ENCODE measurements around the gene IPO11.
"Not testable (repeated sequence)": the region's sequence is repeated elsewhere in the genome, so short reads cannot be mapped to it uniquely, and the experiment has no call there.

IPO11 gene

GRCh38 chr5:62564101-62564500, 151.5 kb downstream of the IPO11 start:
- Histone ChIP-seq H3K9ac (no peak overlapping the region), H2AFZ (no peak overlapping the region), H3K4me1 (no peaks in the 10 kb centered on the region), H3K27ac (no peak overlapping the region), H3K9me3 (ENCODE audit: control insufficient read depth, low read length) (no peaks in the 10 kb centered on the region), H3K27me3 (ENCODE audit: control insufficient read depth, insufficient read depth, low read length) (no peaks in the 10 kb centered on the region), H3K36me3 (ENCODE audit: control insufficient read depth, insufficient read depth, low read length) (no peaks in the 10 kb centered on the region), H3K4me3 (ENCODE audit: low read depth, low read length) (no peak overlapping the region), H3K79me2 (peaks cover 3% of the 10 kb centered on the region), H3K4me2 (ENCODE audit: low read length) (no peak overlapping the region)
- no peak for TF ChIP-seq CTCF (IDR thresholded peaks at IDR 0.05)

GRCh38 chr5:62565740-62566139, 153.2 kb downstream of the IPO11 start:
- not testable (repeated sequence) for H3K4me1 ChIP-seq; H3K4me2 ChIP-seq (ENCODE audit: low read length); H3K9me3 ChIP-seq (ENCODE audit: control insufficient read depth, low read length); H3K9ac ChIP-seq; H3K36me3 ChIP-seq (ENCODE audit: control insufficient read depth, insufficient read depth, low read length); H3K79me2 ChIP-seq; H3K27me3 ChIP-seq (ENCODE audit: control insufficient read depth, insufficient read depth, low read length); H3K27ac ChIP-seq; H3K4me3 ChIP-seq (ENCODE audit: low read depth, low read length); H2AFZ ChIP-seq

GRCh38 chr5:62568143-62568542, 155.6 kb downstream of the IPO11 start:
- TF ChIP-seq CTCF (IDR thresholded peaks at IDR 0.05) = no peak
- no peak overlapping the region for H3K4me3 ChIP-seq (ENCODE audit: low read depth, low read length)
- no peaks in the 10 kb centered on the region for H3K9me3 ChIP-seq (ENCODE audit: control insufficient read depth, low read length)
- no peak overlapping the region for H3K4me2 ChIP-seq (ENCODE audit: low read length)
- peaks cover 3% of the 10 kb centered on the region for H3K79me2 ChIP-seq
- H3K27ac ChIP-seq = no peak overlapping the region
- H3K9ac ChIP-seq = no peak overlapping the region
- no peaks in the 10 kb centered on the region for H3K27me3 ChIP-seq (ENCODE audit: control insufficient read depth, insufficient read depth, low read length)
- H3K4me1 ChIP-seq = no peaks in the 10 kb centered on the region
- H3K36me3 ChIP-seq (ENCODE audit: control insufficient read depth, insufficient read depth, low read length) = no peaks in the 10 kb centered on the region
- no peak overlapping the region for H2AFZ ChIP-seq

DNA sequence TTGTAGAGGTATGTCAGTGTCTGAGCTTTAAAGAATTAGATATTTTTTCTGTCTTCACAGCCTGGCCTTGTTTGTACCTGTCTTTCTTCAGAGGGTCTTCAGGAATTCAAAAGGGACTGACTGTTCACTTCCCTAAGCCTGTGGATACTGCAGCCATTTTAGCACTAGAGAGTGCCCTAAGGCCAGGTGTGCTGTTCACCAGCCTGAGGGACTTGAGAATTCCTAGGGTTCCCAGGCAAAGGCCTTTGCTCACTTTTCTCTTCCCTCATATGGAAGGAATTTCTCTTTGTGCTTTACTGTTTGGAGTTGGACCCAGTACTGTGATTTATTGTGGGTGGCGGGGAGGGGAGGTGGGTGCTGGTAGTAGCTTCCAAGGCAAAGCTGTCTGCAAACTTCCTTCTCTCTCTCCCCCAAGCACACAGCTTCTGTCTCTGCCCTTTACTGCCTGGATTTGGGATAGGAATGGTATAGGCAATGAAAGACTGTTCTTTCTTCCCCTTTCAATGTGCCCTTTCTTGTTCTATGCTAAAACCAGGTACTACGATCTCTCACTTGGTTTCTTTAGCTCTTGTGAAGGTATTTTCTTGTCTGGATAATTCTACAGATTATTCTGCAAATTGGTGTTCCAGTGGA, 156.4 kb downstream of the IPO11 start:
- Histone ChIP-seq H3K4me1 (no peaks in the 10 kb centered on the region), H3K4me2 (ENCODE audit: low read length) (no peak overlapping the region), H3K27me3 (ENCODE audit: control insufficient read depth, insufficient read depth, low read length) (no peaks in the 10 kb centered on the region), H2AFZ (no peak overlapping the region), H3K36me3 (ENCODE audit: control insufficient read depth, insufficient read depth, low read length) (no peaks in the 10 kb centered on the region), H3K27ac (no peak overlapping the region), H3K9me3 (ENCODE audit: control insufficient read depth, low read length) (no peaks in the 10 kb centered on the region), H3K79me2 (peaks cover 3% of the 10 kb centered on the region), H3K4me3 (ENCODE audit: low read depth, low read length) (no peak overlapping the region), H3K9ac (no peak overlapping the region)
- no peak for TF ChIP-seq CTCF (IDR thresholded peaks at IDR 0.05)

DNA sequence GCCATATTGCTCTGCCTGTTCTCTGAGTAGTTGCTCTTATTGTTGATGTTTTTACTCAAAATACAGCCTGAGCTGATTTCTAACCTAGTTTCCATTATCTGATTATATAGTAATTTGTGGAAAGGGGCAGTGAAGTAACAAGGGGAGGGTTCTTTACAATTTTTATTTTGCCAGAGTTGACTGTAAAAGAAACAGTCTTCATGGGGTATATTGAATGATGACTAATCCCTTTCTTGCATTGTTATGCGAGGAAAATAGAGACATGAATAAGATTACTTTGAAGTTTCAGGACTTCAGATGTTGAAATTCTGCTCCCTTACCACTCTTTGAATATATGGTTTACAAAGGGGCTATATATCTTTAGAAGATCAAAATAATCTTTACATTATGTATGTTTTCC, 156.9 kb downstream of the IPO11 start:
- no peaks in the 10 kb centered on the region for H3K36me3 ChIP-seq (ENCODE audit: control insufficient read depth, insufficient read depth, low read length)
- no peak overlapping the region for H3K27ac ChIP-seq
- H3K4me3 ChIP-seq (ENCODE audit: low read depth, low read length) = no peak overlapping the region
- peaks cover 3% of the 10 kb centered on the region for H3K79me2 ChIP-seq
- H3K9ac ChIP-seq = no peak overlapping the region
- no peaks in the 10 kb centered on the region for H3K4me1 ChIP-seq
- TF ChIP-seq CTCF (IDR thresholded peaks at IDR 0.05) = no peak
- no peaks in the 10 kb centered on the region for H3K9me3 ChIP-seq (ENCODE audit: control insufficient read depth, low read length)
- no peak overlapping the region for H2AFZ ChIP-seq
- H3K27me3 ChIP-seq (ENCODE audit: control insufficient read depth, insufficient read depth, low read length) = no peaks in the 10 kb centered on the region
- H3K4me2 ChIP-seq (ENCODE audit: low read length) = no peak overlapping the region

Measured in parathyroid adenoma (tissue), 2 donors.